Duodenal mucosa (tissue), 2 donors: ENCODE data around the gene KCNQ4.

Source experiments
- H3K27ac ChIP-seq: one replicate; pipeline ENCODE4 v1.7.0; 2013; ENCODE audit warnings: low read depth, low read length
- H3K27me3 ChIP-seq, 2 donors: one replicate each; pipeline ENCODE4 v1.7.0; 2013; ENCODE audit warnings: low read length in 2 of 2, control low read depth in 1 of 2; ENCODE audit not compliant: insufficient read depth in 2 of 2, control insufficient read depth in 1 of 2
- H3K36me3 ChIP-seq, 2 donors: one replicate each; pipeline ENCODE4 v1.7.0; 2013; ENCODE audit warnings: low read length in 2 of 2, control low read depth in 1 of 2; ENCODE audit not compliant: insufficient read depth in 2 of 2, control insufficient read depth in 1 of 2
- H3K4me1 ChIP-seq, 2 donors: one replicate each; pipeline ENCODE4 v1.7.0; 2013; ENCODE audit warnings: low read length in 2 of 2, control low read depth in 1 of 2; ENCODE audit not compliant: insufficient read depth in 2 of 2, control insufficient read depth in 1 of 2
- H3K4me3 ChIP-seq, 2 donors: one replicate each; pipeline ENCODE4 v1.7.0; 2013; ENCODE audit warnings: low read length in 2 of 2, low read depth in 1 of 2
- H3K9ac ChIP-seq, 2 donors: one replicate each; pipeline ENCODE4 v1.7.0; 2013; ENCODE audit warnings: low read length in 2 of 2, low read depth in 1 of 2
- H3K9me3 ChIP-seq, 2 donors: one replicate each; pipeline ENCODE4 v1.7.0; 2013; ENCODE audit warnings: low read length in 2 of 2, control low read depth in 1 of 2; ENCODE audit not compliant: control insufficient read depth in 1 of 2

KCNQ4 gene

DNA sequence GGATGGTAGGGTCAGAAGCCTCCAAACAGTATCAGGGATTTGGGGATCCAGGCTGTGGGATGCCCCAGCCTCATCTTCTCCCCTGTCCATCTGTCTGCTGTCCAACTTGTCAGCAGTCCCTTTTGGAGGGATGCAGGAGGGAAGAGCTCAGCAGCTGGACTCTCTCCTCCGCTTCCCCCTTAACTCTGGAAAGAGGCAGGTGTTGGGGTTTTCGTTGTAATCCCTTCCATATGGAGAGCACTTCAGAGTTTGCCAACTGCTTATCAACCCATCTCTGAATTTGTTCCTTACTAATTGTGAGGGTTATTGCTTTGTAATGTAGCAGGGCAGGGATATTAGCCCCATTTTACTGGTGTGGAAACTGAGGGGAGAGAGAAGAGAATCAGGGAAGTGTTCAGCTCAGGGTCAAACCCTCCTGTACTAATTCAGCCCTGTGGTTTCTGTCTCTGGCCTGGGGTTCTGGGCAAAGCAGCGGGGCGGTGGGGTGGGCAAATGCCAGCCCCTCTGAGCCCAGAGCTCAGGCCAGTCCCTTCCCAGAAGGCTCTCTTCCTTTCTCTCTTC lies 75.3 kb downstream of the KCNQ4 start:
- peaks cover 8 to 9% of the 10 kb centered on the region in 2 donors for H3K27me3 ChIP-seq
- no peak overlapping the region for H3K27ac ChIP-seq
- no peak overlapping the region for H3K4me3 ChIP-seq
- no peaks in the 10 kb centered on the region for H3K9me3 ChIP-seq
- H3K36me3 ChIP-seq: no peaks in the 10 kb centered on the region
- H3K4me1 ChIP-seq: peaks cover 14 to 16% of the 10 kb centered on the region in 2 donors
- H3K9ac ChIP-seq: no peak overlapping the region

DNA sequence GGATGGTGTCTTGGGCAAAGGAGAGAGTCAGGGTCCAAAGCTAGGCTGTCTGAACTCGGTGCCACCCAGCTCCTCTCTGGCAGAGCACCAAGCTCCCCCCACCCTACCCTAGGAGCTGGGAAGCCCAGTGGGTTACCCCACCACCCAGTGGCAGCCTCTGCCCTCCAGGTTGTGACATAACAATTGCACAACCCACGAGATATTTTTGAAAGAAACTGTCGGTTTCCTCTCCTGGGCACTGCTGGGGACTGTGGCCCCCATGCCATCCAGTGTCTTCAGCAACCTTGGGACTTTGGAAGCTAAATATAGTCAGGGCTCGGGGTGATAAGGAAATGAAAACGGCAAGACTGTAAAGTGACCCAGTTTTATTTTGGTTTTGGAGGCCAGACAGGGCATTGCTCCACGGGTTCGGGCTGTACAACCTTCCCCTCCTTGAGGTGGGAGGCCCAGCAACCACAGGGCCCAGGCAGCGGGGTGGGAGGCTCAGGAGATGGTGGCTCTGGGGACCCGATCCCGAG lies 77.2 kb downstream of the KCNQ4 start:
- peak overlapping the region; percentile 25 to 61 for H3K9ac ChIP-seq
- no peaks in the 10 kb centered on the region for H3K9me3 ChIP-seq

DNA sequence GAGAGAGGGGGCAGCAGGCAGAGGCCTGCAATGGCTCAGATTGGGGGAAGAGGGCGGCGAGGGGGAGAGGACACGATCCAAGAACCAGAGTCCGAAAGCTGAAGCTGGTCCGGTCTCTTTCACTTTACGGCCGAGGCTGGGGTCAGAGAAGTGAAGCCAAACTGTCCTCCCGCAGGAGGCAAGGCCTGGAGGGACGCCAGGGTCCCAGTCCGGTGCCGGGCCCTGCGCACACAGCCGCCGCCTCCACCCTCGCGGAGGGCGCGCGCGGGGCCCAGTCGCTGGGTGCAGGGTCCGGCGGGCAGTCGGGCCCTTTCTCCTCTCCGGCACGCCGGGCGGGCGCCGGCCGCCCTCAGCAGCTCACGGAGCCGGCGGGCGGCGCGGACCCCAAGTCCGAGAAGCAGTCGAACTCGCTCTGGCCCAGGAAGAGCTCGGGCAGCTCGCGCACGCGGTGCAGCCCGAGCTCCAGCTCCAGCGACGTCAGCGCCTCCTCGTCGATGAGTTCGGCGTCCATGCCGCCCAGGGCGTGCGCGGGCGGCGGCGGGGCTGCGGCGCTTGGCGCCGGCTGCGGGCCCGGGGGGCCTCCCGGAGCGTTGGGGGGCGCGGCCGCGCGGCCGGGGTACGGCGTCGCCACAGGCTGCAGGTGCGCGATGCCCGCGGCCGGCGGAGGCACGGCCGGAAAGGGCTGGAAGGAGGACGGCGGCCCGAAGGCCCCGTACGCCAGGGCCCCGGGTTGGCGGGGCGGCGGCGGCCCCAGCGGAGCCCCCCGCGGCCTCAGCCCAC lies 77.8 kb downstream of the KCNQ4 start:
- Histone ChIP-seq H3K9ac (peak overlapping the region; percentile 47 to 61), H3K4me1 (peaks cover 14 to 16% of the 10 kb centered on the region in 2 donors), H3K9me3 (no peaks in the 10 kb centered on the region), H3K4me3 (peak overlapping the region; percentile 69 to 80), H3K27me3 (peaks cover 8 to 9% of the 10 kb centered on the region in 2 donors), H3K27ac (no peak overlapping the region), H3K36me3 (no peaks in the 10 kb centered on the region)

More for the DNA sequence above, 77.2 kb downstream of the KCNQ4 start:
- Histone ChIP-seq H3K4me1 (peaks cover 14 to 16% of the 10 kb centered on the region in 2 donors), H3K27me3 (peaks cover 8 to 9% of the 10 kb centered on the region in 2 donors), H3K27ac (no peak overlapping the region), H3K4me3 (peak overlapping the region; percentile 51 to 58), H3K36me3 (no peaks in the 10 kb centered on the region)

DNA sequence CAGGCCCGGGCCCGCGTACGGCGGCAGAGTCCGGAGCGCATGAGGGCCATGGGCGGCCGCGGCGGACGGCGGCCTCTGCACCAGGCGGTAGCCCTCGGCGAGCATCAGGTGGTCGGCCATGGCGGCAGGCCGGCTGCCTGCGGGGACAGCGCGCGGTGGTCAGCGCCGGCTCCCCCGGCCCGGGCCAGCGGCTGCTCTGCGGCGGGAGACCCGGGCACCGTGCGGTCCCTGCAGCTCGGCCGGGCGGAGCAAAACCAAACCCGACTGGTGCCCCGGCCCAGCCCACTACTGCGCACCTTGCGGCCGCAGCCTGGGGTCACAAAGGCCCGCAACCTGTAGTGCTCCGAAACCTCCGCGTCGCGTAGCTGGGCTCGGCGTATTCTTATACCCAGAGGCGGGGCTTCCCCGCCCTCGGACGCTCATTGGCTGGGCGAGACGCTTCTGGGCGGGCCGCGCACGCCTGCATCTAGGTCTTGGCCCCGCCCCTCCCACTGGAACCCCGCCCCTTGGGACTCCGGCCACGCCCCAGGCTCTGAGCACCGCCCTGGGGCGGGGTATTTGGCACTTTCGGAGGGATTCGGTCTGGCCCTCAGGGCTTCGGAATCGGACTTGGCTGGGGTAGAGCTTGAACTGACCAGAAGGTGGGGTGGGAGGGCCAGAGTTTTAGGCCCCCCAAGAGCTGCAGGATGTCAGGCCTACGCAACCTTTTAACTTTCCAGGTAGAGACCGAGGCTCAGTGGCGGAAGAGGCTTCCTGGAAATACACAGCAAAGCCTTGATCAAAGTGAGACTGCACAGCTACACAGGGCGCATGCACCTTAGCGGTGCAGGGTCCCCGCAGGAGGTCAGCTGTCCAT lies 78.6 kb downstream of the KCNQ4 start, which contains the start of gene CITED4:
CITED4 (minus strand) TSS at position 356 of the 856 bp plus-strand sequence; CDS start at position 120, 236 bp downstream.
- Histone ChIP-seq H3K4me3 (peak within 1 kb of the TSS; percentile 69 to 80), H3K9ac (peak within 1 kb of the TSS; percentile 61 to 66), H3K27me3 (peaks cover 8 to 9% of the 10 kb centered on the region in 2 donors), H3K9me3 (no peaks in the 10 kb centered on the region), H3K4me1 (peaks cover 14 to 16% of the 10 kb centered on the region in 2 donors), H3K36me3 (no peaks in the 10 kb centered on the region), H3K27ac (no peak within 1 kb of the TSS)

DNA sequence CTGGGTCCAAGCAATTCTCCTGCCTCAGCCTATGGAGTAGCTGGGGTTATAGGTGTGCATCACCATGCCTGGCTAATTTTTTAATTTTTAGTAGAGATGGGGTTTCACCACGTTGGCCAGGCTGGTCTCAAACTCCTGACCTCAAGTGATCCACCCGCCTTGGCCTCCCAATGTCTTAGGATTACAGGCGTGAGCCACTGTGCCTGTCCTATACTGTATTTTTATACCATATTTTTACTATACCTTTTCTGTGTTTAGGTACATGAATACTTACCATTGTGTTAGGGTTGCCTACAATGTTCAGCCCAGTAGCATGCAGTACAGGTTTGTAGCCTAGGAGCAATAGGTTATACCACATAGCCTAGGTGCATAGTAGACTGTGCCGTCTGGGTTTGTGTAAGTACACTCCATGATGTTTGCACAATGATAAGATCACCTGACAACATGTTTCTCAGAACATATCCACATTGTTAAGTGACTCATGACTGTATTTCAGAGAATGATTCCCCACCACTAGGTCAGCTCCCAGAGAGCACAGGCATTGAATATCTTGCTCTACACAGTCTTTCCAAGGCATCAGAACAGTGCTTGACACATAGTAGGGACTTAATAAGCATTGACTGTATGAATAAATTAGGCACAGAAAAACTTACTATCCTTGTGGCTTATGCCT lies 84.6 kb downstream of the KCNQ4 start:
- no peak overlapping the region for H3K27ac ChIP-seq

DNA sequence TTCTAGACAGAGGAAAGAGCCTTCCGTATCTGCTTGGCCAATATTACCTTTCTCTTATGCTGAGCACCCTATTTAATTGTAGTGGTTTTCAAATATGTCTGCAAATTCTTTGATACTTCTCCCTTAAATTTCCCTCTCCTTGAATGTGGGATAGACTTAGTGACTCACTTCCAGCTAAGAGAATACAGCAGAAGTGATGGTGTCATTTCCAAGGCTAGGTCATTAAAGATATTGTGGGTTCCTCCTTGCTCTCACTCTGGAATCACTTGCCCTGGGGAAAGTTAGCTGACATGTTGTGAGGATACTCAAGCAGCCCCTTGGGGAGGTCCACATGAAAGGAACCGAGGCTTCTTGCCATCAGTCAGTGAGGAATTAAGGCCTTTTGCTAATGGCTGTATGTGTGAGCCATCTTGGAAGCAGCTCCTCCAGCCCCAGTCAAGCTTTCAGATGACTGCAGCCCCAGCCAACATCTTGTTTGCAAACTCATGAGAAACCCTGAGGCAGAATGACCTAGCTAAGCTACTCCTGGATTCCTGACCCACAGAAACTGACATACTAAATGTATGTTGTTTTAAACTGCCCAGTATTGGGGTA lies 86.6 kb downstream of the KCNQ4 start:
- H3K9ac ChIP-seq: no peak overlapping the region

More for the DNA sequence above, 84.6 kb downstream of the KCNQ4 start:
- peaks cover 0 to 7% of the 10 kb centered on the region in 2 donors for H3K9me3 ChIP-seq
- no peak overlapping the region for H3K4me3 ChIP-seq
- H3K36me3 ChIP-seq: no peaks in the 10 kb centered on the region
- H3K27me3 ChIP-seq: no peaks in the 10 kb centered on the region
- no peak overlapping the region for H3K9ac ChIP-seq
- H3K4me1 ChIP-seq: peaks cover 4% of the 10 kb centered on the region in 2 donors

DNA sequence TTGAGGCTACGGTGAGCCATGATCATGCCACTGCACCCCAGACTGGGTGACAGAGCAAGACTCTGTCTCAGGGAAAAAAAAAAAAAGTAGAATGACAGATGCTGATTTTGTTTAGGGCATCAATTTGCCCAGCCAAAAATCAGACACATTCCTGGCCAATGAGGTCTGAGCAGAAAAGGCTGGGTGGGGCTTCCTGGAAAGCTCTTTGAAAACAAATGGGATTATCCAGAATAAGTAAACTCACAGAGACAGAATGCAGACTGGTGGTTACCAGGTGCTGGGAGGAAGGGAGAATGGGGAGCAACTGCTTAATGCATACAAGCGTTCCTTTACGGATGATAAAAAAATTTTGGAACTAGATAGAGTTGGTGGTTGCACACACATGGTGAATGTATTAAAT lies 88.7 kb downstream of the KCNQ4 start:
- Histone ChIP-seq H3K4me3 (no peak overlapping the region), H3K9ac (no peak overlapping the region), H3K4me1 (no peaks in the 10 kb centered on the region), H3K36me3 (no peaks in the 10 kb centered on the region), H3K27ac (no peak overlapping the region), H3K27me3 (no peaks in the 10 kb centered on the region), H3K9me3 (peaks cover 0 to 7% of the 10 kb centered on the region in 2 donors)

More for the DNA sequence above, 86.6 kb downstream of the KCNQ4 start:
- no peak overlapping the region for H3K27ac ChIP-seq
- H3K36me3 ChIP-seq: no peaks in the 10 kb centered on the region
- H3K27me3 ChIP-seq: no peaks in the 10 kb centered on the region
- H3K9me3 ChIP-seq: peaks cover 0 to 7% of the 10 kb centered on the region in 2 donors
- H3K4me3 ChIP-seq: no peak overlapping the region
- H3K4me1 ChIP-seq: no peaks in the 10 kb centered on the region

DNA sequence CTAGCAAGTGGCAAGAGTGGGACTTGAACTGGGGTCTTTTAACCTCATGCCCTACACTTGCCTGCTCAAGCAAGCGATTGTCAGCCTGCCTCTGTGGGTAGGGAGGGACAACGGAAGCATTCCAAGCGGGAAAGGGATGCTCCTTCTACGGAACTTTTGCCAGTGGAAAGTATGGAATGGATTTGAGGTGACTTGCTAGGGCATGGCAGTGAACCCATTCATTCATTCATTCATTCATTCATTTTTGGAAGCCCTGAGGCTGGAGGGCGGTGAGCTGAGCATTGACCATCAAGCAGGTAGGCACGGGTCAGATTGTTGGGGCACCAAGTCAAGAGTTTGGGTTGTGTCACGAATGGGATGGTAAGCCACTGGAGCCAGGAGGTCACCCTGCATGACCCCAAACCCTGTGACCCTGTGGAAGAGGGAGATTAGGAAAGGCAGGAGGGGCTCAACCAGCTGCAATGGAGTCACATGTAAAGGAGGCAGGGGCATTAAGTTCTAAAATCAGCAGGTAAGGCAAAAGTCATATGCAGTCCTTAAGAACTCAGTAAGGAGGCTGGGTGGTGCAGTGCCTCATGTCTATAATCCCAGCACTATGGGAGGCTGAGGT lies 90.4 kb downstream of the KCNQ4 start:
- H3K4me3 ChIP-seq: no peak overlapping the region
- peaks cover 0 to 7% of the 10 kb centered on the region in 2 donors for H3K9me3 ChIP-seq
- H3K36me3 ChIP-seq: no peaks in the 10 kb centered on the region
- no peak overlapping the region for H3K27ac ChIP-seq
- H3K9ac ChIP-seq: no peak overlapping the region
- H3K4me1 ChIP-seq: no peaks in the 10 kb centered on the region
- H3K27me3 ChIP-seq: no peaks in the 10 kb centered on the region

DNA sequence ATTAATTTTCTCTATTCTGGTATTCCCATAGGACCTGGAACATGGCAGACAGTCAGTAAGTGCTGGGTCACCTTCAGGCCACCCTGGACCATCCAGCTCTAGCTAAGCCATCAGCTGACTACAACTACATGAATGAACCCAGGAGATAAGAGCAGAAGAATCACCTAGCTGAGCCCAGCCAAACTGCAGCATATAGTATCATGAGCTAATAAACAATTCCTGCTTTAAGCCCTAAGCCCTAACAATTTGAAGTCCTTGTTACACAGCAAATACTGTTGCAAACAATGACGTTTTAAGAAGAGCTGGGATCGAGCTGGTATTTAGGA lies 92.8 kb downstream of the KCNQ4 start:
- Histone ChIP-seq H3K9me3 (no peaks in the 10 kb centered on the region), H3K4me1 (no peaks in the 10 kb centered on the region), H3K9ac (no peak overlapping the region), H3K27me3 (peaks cover 0 to 3% of the 10 kb centered on the region in 2 donors), H3K27ac (no peak overlapping the region), H3K36me3 (no peaks in the 10 kb centered on the region), H3K4me3 (no peak overlapping the region)
